Fibroblast of lung (primary cell): ENCODE measurements around the gene DCN. TPM values are rescaled to one million over a fixed set of nuclear protein-coding genes. Genes with fewer than 3 reads are reported as not detected.

Experiments used
- DNase-seq, 2 donors: peaks; one replicate each; pipeline versions ENCODE4 v3.0.0 to v3.0.0-alpha.2; 2010; ENCODE audit warnings: low read depth in 2 of 2
- H2AFZ ChIP-seq: 2 replicates; pipeline ENCODE4 v1.5.1; 2012; ENCODE audit warnings: low read length, control low read depth, inconsistent platforms
- H3K27ac ChIP-seq: 2 replicates; pipeline ENCODE4 v1.5.1; 2011; ENCODE audit warnings: low read length, control low read depth; ENCODE audit not compliant: insufficient read depth
- H3K27me3 ChIP-seq: 2 replicates; pipeline ENCODE4 v1.5.1; 2011; ENCODE audit warnings: mild to moderate bottlenecking, low read length; ENCODE audit not compliant: control insufficient read depth, insufficient read depth
- H3K36me3 ChIP-seq: 2 replicates; pipeline ENCODE4 v1.5.1; 2011; ENCODE audit warnings: low read length; ENCODE audit not compliant: control insufficient read depth, insufficient read depth
- H3K4me1 ChIP-seq: 2 replicates; pipeline ENCODE4 v1.5.1; 2011; ENCODE audit warnings: low read length; ENCODE audit not compliant: control insufficient read depth, insufficient read depth; ENCODE audit errors: extremely low read depth
- H3K4me2 ChIP-seq: 2 replicates; pipeline ENCODE4 v1.5.1; 2011; ENCODE audit warnings: low read length, control low read depth; ENCODE audit not compliant: insufficient read depth; ENCODE audit errors: extremely low read depth
- H3K4me3 ChIP-seq, 4 experiments: fragments of 200-600 bp in 1 of 4; sonication (generic) in 1 of 4; replicated peaks in 1 of 4; 2 replicates each; pipeline ENCODE4 v1.5.1; 2011 to 2016; ENCODE audit warnings: low read length in 4 of 4, low read depth in 3 of 4, mild to moderate bottlenecking in 3 of 4, control low read depth in 2 of 4, inconsistent platforms in 1 of 4, mixed read lengths in 1 of 4; ENCODE audit not compliant: insufficient read depth in 1 of 4; ENCODE audit errors: control extremely low read depth in 1 of 4
- H3K79me2 ChIP-seq: 2 replicates; pipeline ENCODE4 v1.5.1; 2012; ENCODE audit warnings: mild to moderate bottlenecking, low read length, inconsistent platforms; ENCODE audit not compliant: control insufficient read depth, insufficient read depth
- H3K9ac ChIP-seq: 2 replicates; pipeline ENCODE4 v1.5.1; 2011; ENCODE audit warnings: mild to moderate bottlenecking, low read length, control low read depth; ENCODE audit not compliant: insufficient read depth
- H3K9me3 ChIP-seq: 2 replicates; pipeline ENCODE4 v1.5.1; 2012; ENCODE audit warnings: low read depth, low read length; ENCODE audit not compliant: control insufficient read depth, insufficient read depth
- H4K20me1 ChIP-seq: 2 replicates; pipeline ENCODE4 v1.5.1; 2011; ENCODE audit warnings: low read length; ENCODE audit not compliant: control insufficient read depth, insufficient read depth; ENCODE audit errors: extremely low read depth
- CTCF ChIP-seq, 2 donors: IDR thresholded peaks in 1 of 2; conservative IDR thresholded peaks in 1 of 2; 1 replicate in 1 of 2; 2 replicates in 1 of 2; pipeline ENCODE4 v1.5.1; 2011 to 2012; ENCODE audit warnings: low read length in 2 of 2, control low read depth in 1 of 2, inconsistent platforms in 1 of 2, low read depth in 1 of 2, mild to moderate bottlenecking in 1 of 2
- EZH2 ChIP-seq: IDR thresholded peaks from 2 replicates; pipeline ENCODE4 v1.5.1; 2012; ENCODE audit warnings: low read length, control low read depth, mild to moderate bottlenecking; ENCODE audit errors: missing control alignments
- polyA plus RNA-seq, 2 donors: library from polyadenylated mRNA; depleted of rRNA in 1 of 2; stranded (reverse) in 1 of 2; unstranded in 1 of 2; fragments of >200 nt; gene quantifications; 2 replicates each; pipeline ENCODE4 v1.2.1, GENCODE V29; 2011 to 2012; ENCODE audit warnings: missing spikeins in 1 of 2
- total RNA-seq: library from RNA; depleted of rRNA; stranded (reverse); fragments of >200 nt; gene quantifications from 2 replicates; pipeline ENCODE4 v1.2.1, GENCODE V29; 2014

DCN gene
- total and polyA plus RNA-seq, 2 donors (not counting 1 experiment from before 2014, with no cell fraction given): 902 to 4,941 TPM

- peak overlapping the region; percentile 50 to 94 (median 68) for H3K4me3 ChIP-seq
- TF ChIP-seq CTCF (conservative IDR thresholded peaks at IDR 0.05 in 1 of 2, IDR thresholded peaks at IDR 0.05 in 1 of 2; ENCODE audit: low read depth in 1 of 2, low read length in 2 of 2): no peak
- TF ChIP-seq EZH2: no peak
- H3K36me3 ChIP-seq: peaks cover 4% of the 10 kb centered on the region
- H3K9me3 ChIP-seq: no peaks in the 10 kb centered on the region
- no peak overlapping the region for H3K27ac ChIP-seq
- H3K4me2 ChIP-seq: peak overlapping the region; percentile 94
- no peak overlapping the region for H3K9ac ChIP-seq
- peaks cover 1% of the 10 kb centered on the region for H4K20me1 ChIP-seq
- no peak overlapping the region for H2AFZ ChIP-seq
- H3K4me1 ChIP-seq: peaks cover 2% of the 10 kb centered on the region
- DNase-seq: no peak
- H3K27me3 ChIP-seq: no peaks in the 10 kb centered on the region
- peaks cover 76% of the 10 kb centered on the region for H3K79me2 ChIP-seq
Observed at GRCh38 chr12:91176358-91176757, 6.3 kb downstream of the DCN start.

- H3K9ac ChIP-seq: no peak overlapping the region
- peaks cover 4% of the 10 kb centered on the region for H3K36me3 ChIP-seq
- H3K4me3 ChIP-seq: peak overlapping the region in 1 of 4 experiments; percentile 75
- H3K79me2 ChIP-seq: peaks cover 59% of the 10 kb centered on the region
- H3K27me3 ChIP-seq: no peaks in the 10 kb centered on the region
- H3K4me1 ChIP-seq: peaks cover 2% of the 10 kb centered on the region
- no peak for TF ChIP-seq EZH2
- no peak for TF ChIP-seq CTCF (conservative IDR thresholded peaks at IDR 0.05 in 1 of 2, IDR thresholded peaks at IDR 0.05 in 1 of 2; ENCODE audit: low read depth in 1 of 2, low read length in 2 of 2)
- H4K20me1 ChIP-seq: peaks cover 1% of the 10 kb centered on the region
- H3K4me2 ChIP-seq: no peak overlapping the region
- H3K27ac ChIP-seq: no peak overlapping the region
- no peaks in the 10 kb centered on the region for H3K9me3 ChIP-seq
- no peak overlapping the region for H2AFZ ChIP-seq
- DNase-seq: no peak
Observed at GRCh38 chr12:91173124-91173523, 9.5 kb downstream of the DCN start.

GRCh38 chr12:91172096-91172495 is 10.5 kb downstream of the DCN start:
- peaks cover 59% of the 10 kb centered on the region for H3K79me2 ChIP-seq
- no peak overlapping the region for H2AFZ ChIP-seq
- H3K27me3 ChIP-seq: no peaks in the 10 kb centered on the region
- TF ChIP-seq CTCF (conservative IDR thresholded peaks at IDR 0.05 in 1 of 2, IDR thresholded peaks at IDR 0.05 in 1 of 2; ENCODE audit: low read depth in 1 of 2, low read length in 2 of 2) (no peak), EZH2 (no peak)
- H3K4me3 ChIP-seq: no peak overlapping the region
- peaks cover 1% of the 10 kb centered on the region for H4K20me1 ChIP-seq
- H3K9me3 ChIP-seq: no peaks in the 10 kb centered on the region
- DNase-seq: peak in 1 of 2 donors; percentile 57
- H3K4me2 ChIP-seq: no peak overlapping the region
- peaks cover 4% of the 10 kb centered on the region for H3K36me3 ChIP-seq
- H3K9ac ChIP-seq: no peak overlapping the region
- H3K4me1 ChIP-seq: peaks cover 2% of the 10 kb centered on the region
- no peak overlapping the region for H3K27ac ChIP-seq
